GM12878 (cell line): Measurements from ENCODE around the gene ZNF672. TPM values are rescaled to one million over a fixed set of nuclear protein-coding genes. Genes with fewer than 3 reads are reported as not detected.

Source experiments
- IRF4 ChIP-seq: IDR thresholded peaks from 2 replicates; pipeline ENCODE4 v1.6.1; 2011; ENCODE audit warnings: low read depth, low read length
- MTA3 ChIP-seq: IDR thresholded peaks from 2 replicates; pipeline ENCODE4 v1.6.1; 2012; ENCODE audit warnings: low read length, inconsistent platforms, borderline replicate concordance
- MXI1 ChIP-seq: fragments of 150-350 bp; IDR thresholded peaks from 2 replicates; pipeline ENCODE4 v1.6.1; 2011; ENCODE audit warnings: low read depth, mild to moderate bottlenecking, inconsistent platforms, low read length, improper control_type of control experiment
- NBN ChIP-seq: fragments of 450-650 bp; IDR thresholded peaks from 2 replicates; pipeline ENCODE4 v1.6.1; 2016
- NFIC ChIP-seq: IDR thresholded peaks from 2 replicates; pipeline ENCODE4 v1.6.1; 2012; ENCODE audit warnings: low read depth, mild to moderate bottlenecking, inconsistent platforms, low read length, moderate library complexity
- POLR2AphosphoS5 ChIP-seq: IDR thresholded peaks from 2 replicates; pipeline ENCODE4 v1.6.1; 2011; ENCODE audit warnings: mild to moderate bottlenecking, low read length, inconsistent platforms
- RELA ChIP-seq: fragments of 450-650 bp; IDR thresholded peaks from 2 replicates; pipeline ENCODE4 v1.8.0; 2014; ENCODE audit warnings: borderline replicate concordance; ENCODE audit not compliant: partially characterized antibody
- SMAD1 ChIP-seq: fragments of 450-650 bp; IDR thresholded peaks from 2 replicates; pipeline ENCODE4 v1.6.1; 2018; ENCODE audit warnings: mild to moderate bottlenecking, low read depth; ENCODE audit not compliant: partially characterized antibody
- polyA plus RNA-seq, 11 experiments: library from polyadenylated mRNA; depleted of rRNA in 4 of 11; unstranded in 6 of 11; stranded (reverse) in 5 of 11; fragments of >200 nt; fragmentation: Nextera tagmentation in 4 of 11; fragmentation: Illumina TruSeq in 1 of 11; extraction: Ambion mirVana in 4 of 11; extraction: Trizol in 1 of 11; gene quantifications; 1 replicate in 1 of 11; 2 replicates in 10 of 11; pipeline versions ENCODE4 v1.2.1 to v1.2.3, GENCODE V29; 2011 to 2016; ENCODE audit warnings: inconsistent platforms in 2 of 11, missing spikeins in 2 of 11, low read depth in 1 of 11
- total RNA-seq, 4 experiments: library from RNA; depleted of rRNA in 3 of 4; stranded (reverse); fragments of >200 nt in 3 of 4; fragmentation: Illumina TruSeq in 1 of 4; extraction: Trizol in 1 of 4; gene quantifications; 2 replicates each; pipeline versions ENCODE4 v1.2.1 to v1.2.3, GENCODE V29; 2013 to 2021
- TF ChIP-seq, protein P1 (sequence below): fragments of 450-650 bp; IDR thresholded peaks from 2 replicates; pipeline ENCODE4 v1.6.1; 2017; ENCODE audit warnings: low read depth, mild to moderate bottlenecking, moderate library complexity
- TF ChIP-seq, protein P2 (sequence below): fragments of 450-650 bp; IDR thresholded peaks from 2 replicates; pipeline ENCODE4 v1.6.1; 2017; ENCODE audit warnings: mild to moderate bottlenecking, low read depth, inconsistent platforms; ENCODE audit not compliant: poor library complexity, severe bottlenecking
- TF ChIP-seq, protein P3 (sequence below): fragments of 450-650 bp; IDR thresholded peaks from 2 replicates; pipeline ENCODE4 v1.6.1; 2017; ENCODE audit warnings: mild to moderate bottlenecking, moderate library complexity
- TF ChIP-seq, protein P4 (sequence below): IDR thresholded peaks from 2 replicates; pipeline ENCODE4 v1.6.1; 2011; ENCODE audit warnings: borderline replicate concordance, low read depth, mild to moderate bottlenecking, moderate library complexity, mixed read lengths, low read length; ENCODE audit not compliant: insufficient read depth; ENCODE audit errors: extremely low read length
- TF ChIP-seq, protein P5 (sequence below), 3 experiments: IDR thresholded peaks in 2 of 3; conservative IDR thresholded peaks in 1 of 3; 2 replicates each; pipeline ENCODE4 v1.5.1; 2011; ENCODE audit warnings: low read depth in 3 of 3, low read length in 3 of 3, mild to moderate bottlenecking in 3 of 3, control low read depth in 2 of 3, moderate library complexity in 2 of 3, inconsistent platforms in 1 of 3, mixed read lengths in 1 of 3; ENCODE audit not compliant: control insufficient read depth in 2 of 3, insufficient read depth in 1 of 3; ENCODE audit errors: extremely low read depth in 1 of 3

Gene ZNF672
- total and polyA plus RNA-seq, 10 of the 15 experiments (the other 5 are each of a cell fraction or from before 2014, with no cell fraction given) = 2.9 to 51.3 (median 39.8) TPM

DNA sequence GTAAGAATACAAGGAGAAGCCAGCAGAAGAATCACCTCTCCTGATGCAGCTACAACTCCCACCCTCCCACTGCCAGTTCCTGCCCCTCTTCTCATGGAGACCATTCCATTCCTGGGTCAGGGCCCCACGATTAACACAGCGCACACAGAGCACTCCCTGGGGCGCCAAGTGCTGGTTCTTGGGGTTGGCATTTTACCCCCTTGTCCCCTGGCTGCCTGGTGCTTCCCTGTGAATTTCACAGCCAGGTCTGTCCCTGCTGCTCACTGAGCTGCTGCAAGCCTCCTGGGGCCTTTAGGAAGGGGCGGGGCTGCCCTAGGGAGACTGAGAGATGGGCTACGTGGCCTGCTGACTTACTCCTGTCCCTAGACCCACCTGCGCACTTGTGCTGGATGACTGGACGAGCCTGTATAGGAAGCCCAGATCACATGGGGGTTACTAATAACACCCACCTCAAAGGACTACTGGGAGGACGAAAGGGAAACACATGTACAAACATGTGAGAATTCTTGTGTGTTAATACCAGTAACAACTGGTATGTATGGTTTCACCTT, 4.8 kb downstream of the ZNF672 start (continued):
- TF ChIP-seq MTA3 (no peak), NBN (0 out of 2 replicates have a peak, but pooled peaks have one; percentile 47), SMAD1 (peak; percentile 47), POLR2AphosphoS5 (peak; percentile 51; the same call in 1 of the 2 replicates), MXI1 (peak; percentile 75; the same call in 1 of the 2 replicates), IRF4 (peak; percentile 46; the same call in 1 of the 2 replicates), RELA (no peak), NFIC (peak; percentile 25; the same call in 1 of the 2 replicates)
- TF ChIP-seq, protein P1, sequence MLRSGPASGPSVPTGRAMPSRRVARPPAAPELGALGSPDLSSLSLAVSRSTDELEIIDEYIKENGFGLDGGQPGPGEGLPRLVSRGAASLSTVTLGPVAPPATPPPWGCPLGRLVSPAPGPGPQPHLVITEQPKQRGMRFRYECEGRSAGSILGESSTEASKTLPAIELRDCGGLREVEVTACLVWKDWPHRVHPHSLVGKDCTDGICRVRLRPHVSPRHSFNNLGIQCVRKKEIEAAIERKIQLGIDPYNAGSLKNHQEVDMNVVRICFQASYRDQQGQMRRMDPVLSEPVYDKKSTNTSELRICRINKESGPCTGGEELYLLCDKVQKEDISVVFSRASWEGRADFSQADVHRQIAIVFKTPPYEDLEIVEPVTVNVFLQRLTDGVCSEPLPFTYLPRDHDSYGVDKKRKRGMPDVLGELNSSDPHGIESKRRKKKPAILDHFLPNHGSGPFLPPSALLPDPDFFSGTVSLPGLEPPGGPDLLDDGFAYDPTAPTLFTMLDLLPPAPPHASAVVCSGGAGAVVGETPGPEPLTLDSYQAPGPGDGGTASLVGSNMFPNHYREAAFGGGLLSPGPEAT = 0 out of 2 replicates have a peak, but pooled peaks have one; percentile 39
- TF ChIP-seq, protein P2, sequence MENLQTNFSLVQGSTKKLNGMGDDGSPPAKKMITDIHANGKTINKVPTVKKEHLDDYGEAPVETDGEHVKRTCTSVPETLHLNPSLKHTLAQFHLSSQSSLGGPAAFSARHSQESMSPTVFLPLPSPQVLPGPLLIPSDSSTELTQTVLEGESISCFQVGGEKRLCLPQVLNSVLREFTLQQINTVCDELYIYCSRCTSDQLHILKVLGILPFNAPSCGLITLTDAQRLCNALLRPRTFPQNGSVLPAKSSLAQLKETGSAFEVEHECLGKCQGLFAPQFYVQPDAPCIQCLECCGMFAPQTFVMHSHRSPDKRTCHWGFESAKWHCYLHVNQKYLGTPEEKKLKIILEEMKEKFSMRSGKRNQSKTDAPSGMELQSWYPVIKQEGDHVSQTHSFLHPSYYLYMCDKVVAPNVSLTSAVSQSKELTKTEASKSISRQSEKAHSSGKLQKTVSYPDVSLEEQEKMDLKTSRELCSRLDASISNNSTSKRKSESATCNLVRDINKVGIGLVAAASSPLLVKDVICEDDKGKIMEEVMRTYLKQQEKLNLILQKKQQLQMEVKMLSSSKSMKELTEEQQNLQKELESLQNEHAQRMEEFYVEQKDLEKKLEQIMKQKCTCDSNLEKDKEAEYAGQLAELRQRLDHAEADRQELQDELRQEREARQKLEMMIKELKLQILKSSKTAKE = no peak
- TF ChIP-seq, protein P3, sequence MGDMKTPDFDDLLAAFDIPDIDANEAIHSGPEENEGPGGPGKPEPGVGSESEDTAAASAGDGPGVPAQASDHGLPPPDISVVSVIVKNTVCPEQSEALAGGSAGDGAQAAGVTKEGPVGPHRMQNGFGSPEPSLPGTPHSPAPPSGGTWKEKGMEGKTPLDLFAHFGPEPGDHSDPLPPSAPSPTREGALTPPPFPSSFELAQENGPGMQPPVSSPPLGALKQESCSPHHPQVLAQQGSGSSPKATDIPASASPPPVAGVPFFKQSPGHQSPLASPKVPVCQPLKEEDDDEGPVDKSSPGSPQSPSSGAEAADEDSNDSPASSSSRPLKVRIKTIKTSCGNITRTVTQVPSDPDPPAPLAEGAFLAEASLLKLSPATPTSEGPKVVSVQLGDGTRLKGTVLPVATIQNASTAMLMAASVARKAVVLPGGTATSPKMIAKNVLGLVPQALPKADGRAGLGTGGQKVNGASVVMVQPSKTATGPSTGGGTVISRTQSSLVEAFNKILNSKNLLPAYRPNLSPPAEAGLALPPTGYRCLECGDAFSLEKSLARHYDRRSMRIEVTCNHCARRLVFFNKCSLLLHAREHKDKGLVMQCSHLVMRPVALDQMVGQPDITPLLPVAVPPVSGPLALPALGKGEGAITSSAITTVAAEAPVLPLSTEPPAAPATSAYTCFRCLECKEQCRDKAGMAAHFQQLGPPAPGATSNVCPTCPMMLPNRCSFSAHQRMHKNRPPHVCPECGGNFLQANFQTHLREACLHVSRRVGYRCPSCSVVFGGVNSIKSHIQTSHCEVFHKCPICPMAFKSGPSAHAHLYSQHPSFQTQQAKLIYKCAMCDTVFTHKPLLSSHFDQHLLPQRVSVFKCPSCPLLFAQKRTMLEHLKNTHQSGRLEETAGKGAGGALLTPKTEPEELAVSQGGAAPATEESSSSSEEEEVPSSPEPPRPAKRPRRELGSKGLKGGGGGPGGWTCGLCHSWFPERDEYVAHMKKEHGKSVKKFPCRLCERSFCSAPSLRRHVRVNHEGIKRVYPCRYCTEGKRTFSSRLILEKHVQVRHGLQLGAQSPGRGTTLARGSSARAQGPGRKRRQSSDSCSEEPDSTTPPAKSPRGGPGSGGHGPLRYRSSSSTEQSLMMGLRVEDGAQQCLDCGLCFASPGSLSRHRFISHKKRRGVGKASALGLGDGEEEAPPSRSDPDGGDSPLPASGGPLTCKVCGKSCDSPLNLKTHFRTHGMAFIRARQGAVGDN = 0 out of 2 replicates have a peak, but pooled peaks have one; percentile 56
- TF ChIP-seq, protein P4, sequence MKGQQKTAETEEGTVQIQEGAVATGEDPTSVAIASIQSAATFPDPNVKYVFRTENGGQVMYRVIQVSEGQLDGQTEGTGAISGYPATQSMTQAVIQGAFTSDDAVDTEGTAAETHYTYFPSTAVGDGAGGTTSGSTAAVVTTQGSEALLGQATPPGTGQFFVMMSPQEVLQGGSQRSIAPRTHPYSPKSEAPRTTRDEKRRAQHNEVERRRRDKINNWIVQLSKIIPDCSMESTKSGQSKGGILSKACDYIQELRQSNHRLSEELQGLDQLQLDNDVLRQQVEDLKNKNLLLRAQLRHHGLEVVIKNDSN = no peak
- TF ChIP-seq, protein P5, sequence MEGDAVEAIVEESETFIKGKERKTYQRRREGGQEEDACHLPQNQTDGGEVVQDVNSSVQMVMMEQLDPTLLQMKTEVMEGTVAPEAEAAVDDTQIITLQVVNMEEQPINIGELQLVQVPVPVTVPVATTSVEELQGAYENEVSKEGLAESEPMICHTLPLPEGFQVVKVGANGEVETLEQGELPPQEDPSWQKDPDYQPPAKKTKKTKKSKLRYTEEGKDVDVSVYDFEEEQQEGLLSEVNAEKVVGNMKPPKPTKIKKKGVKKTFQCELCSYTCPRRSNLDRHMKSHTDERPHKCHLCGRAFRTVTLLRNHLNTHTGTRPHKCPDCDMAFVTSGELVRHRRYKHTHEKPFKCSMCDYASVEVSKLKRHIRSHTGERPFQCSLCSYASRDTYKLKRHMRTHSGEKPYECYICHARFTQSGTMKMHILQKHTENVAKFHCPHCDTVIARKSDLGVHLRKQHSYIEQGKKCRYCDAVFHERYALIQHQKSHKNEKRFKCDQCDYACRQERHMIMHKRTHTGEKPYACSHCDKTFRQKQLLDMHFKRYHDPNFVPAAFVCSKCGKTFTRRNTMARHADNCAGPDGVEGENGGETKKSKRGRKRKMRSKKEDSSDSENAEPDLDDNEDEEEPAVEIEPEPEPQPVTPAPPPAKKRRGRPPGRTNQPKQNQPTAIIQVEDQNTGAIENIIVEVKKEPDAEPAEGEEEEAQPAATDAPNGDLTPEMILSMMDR (IDR thresholded peaks at IDR 0.05 in 2 of 3, conservative IDR thresholded peaks at IDR 0.05 in 1 of 3; ENCODE audit: control insufficient read depth in 2 of 3, extremely low read depth in 1 of 3, insufficient read depth in 1 of 3, low read depth in 3 of 3, low read length in 3 of 3) = no peak
